ENCODE measurements around the gene DNLZ.

Gene DNLZ

GRCh38 chr9:136402067-136402466 is 38.5 kb upstream of the DNLZ start:
- Mint-ChIP-seq H3K27me3 (no peaks in the 10 kb centered on the region), H3K36me3 (peaks cover 4% of the 10 kb centered on the region)

GRCh38 chr9:136401173-136401922 is 37.8 kb upstream of the DNLZ start:
- Mint-ChIP-seq H3K27ac (no peak overlapping the region), H3K27me3 (no peaks in the 10 kb centered on the region), H3K4me3 (peak overlapping the region; percentile 52), H3K9me3 (no peaks in the 10 kb centered on the region), H3K36me3 (peaks cover 2% of the 10 kb centered on the region), H3K4me1 (peaks cover 28% of the 10 kb centered on the region)
- no peak for DNase-seq (ENCODE audit: low spot score in 2 of 2)
- no peak for ATAC-seq (ENCODE audit: low read depth)

More at GRCh38 chr9:136402067-136402466, 38.5 kb upstream of the DNLZ start:
- H3K4me1 Mint-ChIP-seq = peaks cover 28% of the 10 kb centered on the region
- DNase-seq (ENCODE audit: low spot score in 2 of 2) = no peak
- no peaks in the 10 kb centered on the region for H3K9me3 Mint-ChIP-seq
- no peak for ATAC-seq (ENCODE audit: low read depth)
- H3K4me3 Mint-ChIP-seq = no peak overlapping the region
- H3K27ac Mint-ChIP-seq = no peak overlapping the region

GRCh38 chr9:136400038-136400834 is 36.7 kb upstream of the DNLZ start, which contains the start of gene SNAPC4:
SNAPC4 (minus strand) TSS chr9:136400170; CDS start chr9:136398428, 1,742 bp downstream.
- Mint-ChIP-seq H3K27ac (peak within 1 kb of the TSS; percentile 14), H3K27me3 (no peaks in the 10 kb centered on the region), H3K9me3 (no peaks in the 10 kb centered on the region), H3K4me1 (peaks cover 28% of the 10 kb centered on the region), H3K36me3 (peaks cover 2% of the 10 kb centered on the region), H3K4me3 (peak within 1 kb of the TSS; percentile 79)
- DNase-seq (ENCODE audit: low spot score in 2 of 2) (peak; percentile 85 to 88), ATAC-seq (ENCODE audit: low read depth) (peak; percentile 69)

GRCh38 chr9:136399176-136400037 is 35.9 kb upstream of the DNLZ start:
- H3K27ac Mint-ChIP-seq = peak overlapping the region; percentile 14
- peaks cover 2% of the 10 kb centered on the region for H3K36me3 Mint-ChIP-seq
- peak in 1 of 2 donors; percentile 47 for DNase-seq (ENCODE audit: low spot score in 2 of 2)

GRCh38 chr9:136398286-136398685 is 34.7 kb upstream of the DNLZ start:
- Mint-ChIP-seq H3K27me3 (no peaks in the 10 kb centered on the region), H3K4me1 (peaks cover 11% of the 10 kb centered on the region), H3K27ac (no peak overlapping the region), H3K36me3 (peaks cover 2% of the 10 kb centered on the region), H3K4me3 (peak overlapping the region; percentile 79), H3K9me3 (no peaks in the 10 kb centered on the region)
- ATAC-seq (ENCODE audit: low read depth) = no peak
- no peak for DNase-seq (ENCODE audit: low spot score in 2 of 2)

More at GRCh38 chr9:136399176-136400037, 35.9 kb upstream of the DNLZ start:
- Mint-ChIP-seq H3K4me3 (peak overlapping the region; percentile 79), H3K27me3 (no peaks in the 10 kb centered on the region), H3K9me3 (no peaks in the 10 kb centered on the region), H3K4me1 (peaks cover 21% of the 10 kb centered on the region)
- peak; percentile 21 for ATAC-seq (ENCODE audit: low read depth)

GRCh38 chr9:136397643-136398042 is 34.1 kb upstream of the DNLZ start:
- Mint-ChIP-seq H3K4me1 (peaks cover 11% of the 10 kb centered on the region), H3K27me3 (no peaks in the 10 kb centered on the region), H3K27ac (no peak overlapping the region)

GRCh38 chr9:136396219-136396515 is 32.6 kb upstream of the DNLZ start:
- DNase-seq (ENCODE audit: low spot score in 2 of 2) (no peak), ATAC-seq (ENCODE audit: low read depth) (no peak)
- H3K36me3 Mint-ChIP-seq = peaks cover 9% of the 10 kb centered on the region
- no peak overlapping the region for H3K4me3 Mint-ChIP-seq
- no peaks in the 10 kb centered on the region for H3K27me3 Mint-ChIP-seq
- no peaks in the 10 kb centered on the region for H3K9me3 Mint-ChIP-seq
- H3K27ac Mint-ChIP-seq = no peak overlapping the region
- peaks cover 10% of the 10 kb centered on the region for H3K4me1 Mint-ChIP-seq

More at GRCh38 chr9:136397643-136398042, 34.1 kb upstream of the DNLZ start:
- H3K4me3 Mint-ChIP-seq = no peak overlapping the region
- H3K9me3 Mint-ChIP-seq = no peaks in the 10 kb centered on the region
- ATAC-seq (ENCODE audit: low read depth) = no peak
- H3K36me3 Mint-ChIP-seq = peaks cover 2% of the 10 kb centered on the region
- DNase-seq (ENCODE audit: low spot score in 2 of 2) = no peak

- peaks cover 10% of the 10 kb centered on the region for H3K36me3 Mint-ChIP-seq
- DNase-seq (ENCODE audit: low spot score in 2 of 2) (no peak), ATAC-seq (ENCODE audit: low read depth) (no peak)
- H3K27ac Mint-ChIP-seq = no peak overlapping the region
- no peak overlapping the region for H3K4me3 Mint-ChIP-seq
- no peaks in the 10 kb centered on the region for H3K27me3 Mint-ChIP-seq
- no peaks in the 10 kb centered on the region for H3K9me3 Mint-ChIP-seq
- H3K4me1 Mint-ChIP-seq = peaks cover 9% of the 10 kb centered on the region
These were observed 32.0 kb upstream of the DNLZ start for GRCh38 chr9:136395345-136396218.

GRCh38 chr9:136395020-136395340 is 31.4 kb upstream of the DNLZ start:
- Mint-ChIP-seq H3K27ac (no peak overlapping the region), H3K36me3 (peaks cover 12% of the 10 kb centered on the region), H3K4me1 (peaks cover 9% of the 10 kb centered on the region), H3K4me3 (no peak overlapping the region), H3K27me3 (no peaks in the 10 kb centered on the region), H3K9me3 (no peaks in the 10 kb centered on the region)
- ATAC-seq (ENCODE audit: low read depth) (no peak), DNase-seq (ENCODE audit: low spot score in 2 of 2) (no peak)

- Mint-ChIP-seq H3K9me3 (no peaks in the 10 kb centered on the region), H3K27me3 (no peaks in the 10 kb centered on the region), H3K4me1 (peaks cover 9% of the 10 kb centered on the region), H3K36me3 (peaks cover 15% of the 10 kb centered on the region), H3K4me3 (no peak overlapping the region), H3K27ac (no peak overlapping the region)
- DNase-seq (ENCODE audit: low spot score in 2 of 2) = no peak
- no peak for ATAC-seq (ENCODE audit: low read depth)
These were observed 30.9 kb upstream of the DNLZ start for GRCh38 chr9:136394312-136395019.

- Mint-ChIP-seq H3K4me3 (no peak overlapping the region), H3K4me1 (no peaks in the 10 kb centered on the region), H3K36me3 (peaks cover 15% of the 10 kb centered on the region)
These were observed 30.0 kb upstream of the DNLZ start for GRCh38 chr9:136393531-136393930.

GRCh38 chr9:136392538-136393449 is 29.2 kb upstream of the DNLZ start:
- Mint-ChIP-seq H3K4me1 (no peaks in the 10 kb centered on the region), H3K27me3 (no peaks in the 10 kb centered on the region), H3K27ac (no peak overlapping the region), H3K36me3 (peaks cover 15% of the 10 kb centered on the region), H3K4me3 (no peak overlapping the region), H3K9me3 (no peaks in the 10 kb centered on the region)
- DNase-seq (ENCODE audit: low spot score in 2 of 2) (no peak), ATAC-seq (ENCODE audit: low read depth) (no peak)

More at GRCh38 chr9:136393531-136393930, 30.0 kb upstream of the DNLZ start:
- H3K9me3 Mint-ChIP-seq = no peaks in the 10 kb centered on the region
- no peaks in the 10 kb centered on the region for H3K27me3 Mint-ChIP-seq
- DNase-seq (ENCODE audit: low spot score in 2 of 2) = no peak
- no peak for ATAC-seq (ENCODE audit: low read depth)
- H3K27ac Mint-ChIP-seq = no peak overlapping the region

Data from memory B cell (primary cell).